Measurements from ENCODE around the gene ATAD3C. TPM values are rescaled to one million over a fixed set of nuclear protein-coding genes. Genes with fewer than 3 reads are reported as not detected.
A peak's percentile ranks its signal among the peaks of the same experiment; 100 is the strongest.
"Not testable (repeated sequence)": the region's sequence is repeated elsewhere in the genome, so short reads cannot be mapped to it uniquely, and the experiment has no call there.

ATAD3C gene
- total RNA-seq, 5 donors from 2014 or later (not counting 1 experiment from before 2014, with no cell fraction given): 0.59 to 3.1 (median 1.4) TPM

DNA sequence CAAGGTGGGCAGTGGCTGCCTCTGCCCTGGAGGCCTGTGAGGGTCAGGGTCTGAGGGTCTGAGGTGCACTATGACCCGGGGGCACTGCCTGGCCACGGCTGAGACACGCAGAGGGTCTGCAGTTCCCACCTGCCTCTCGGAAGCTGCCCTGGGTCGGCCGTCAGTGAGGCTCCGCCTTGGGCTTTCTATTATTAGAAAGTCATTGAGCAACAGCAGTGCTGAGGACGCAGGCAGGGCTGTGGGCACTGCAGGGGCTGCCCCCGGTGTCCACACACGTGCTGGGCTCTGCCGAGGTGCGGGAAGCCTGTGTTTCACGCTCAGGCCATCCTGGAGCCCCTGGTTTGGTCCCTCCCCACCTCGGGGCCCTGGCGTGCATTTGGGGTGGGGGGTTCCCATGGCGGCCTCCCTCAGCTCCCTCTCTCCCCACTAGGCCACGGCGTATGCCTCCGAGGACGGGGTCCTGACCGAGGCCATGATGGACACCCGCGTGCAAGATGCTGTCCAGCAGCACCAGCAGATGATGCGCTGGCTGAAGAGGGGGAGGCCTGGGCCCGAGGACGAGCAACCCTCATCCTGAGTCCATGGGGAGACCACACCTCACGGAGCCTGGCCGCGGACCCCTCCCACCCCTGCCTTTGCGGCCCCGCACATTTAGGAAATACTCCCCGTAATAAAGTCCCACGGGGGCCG, 59.4 kb downstream of the ATAD3C start:
- H3K9me3 ChIP-seq; H3K27ac Mint-ChIP-seq; H3K4me3 ChIP-seq (ENCODE audit: control insufficient read depth in 1 of 2, extremely low read depth in 1 of 2, low read length in 1 of 2); DNase-seq; H3K27ac ChIP-seq (ENCODE audit: low read length); H3K4me3 Mint-ChIP-seq; H3K27me3 ChIP-seq (replicated peaks in 1 of 2; ENCODE audit: control insufficient read depth in 2 of 2, extremely low read depth in 1 of 2, insufficient read depth in 2 of 2, low read length in 1 of 2); H3K9me3 Mint-ChIP-seq; H3K36me3 ChIP-seq (ENCODE audit: control insufficient read depth in 2 of 2, extremely low read depth in 1 of 2, insufficient read depth in 1 of 2, low read length in 1 of 2); ATAC-seq (replicated peaks in 1 of 4); POLR2A ChIA-PET; H3K27me3 Mint-ChIP-seq; H3K36me3 Mint-ChIP-seq; CTCF ChIA-PET: not testable (repeated sequence)
- H3K4me1 Mint-ChIP-seq: peaks cover 18 to 24% (median 21%) of the 10 kb centered on the region in 3 donors
- H3K4me1 ChIP-seq (ENCODE audit: control insufficient read depth in 1 of 2, extremely low read depth in 1 of 2, insufficient read depth in 2 of 2, low read length in 2 of 2): peaks cover 3 to 22% of the 10 kb centered on the region in 2 experiments
- WGBS (ENCODE audit: insufficient coverage): 66% methylated on average over 8 of the region's 34 CpGs

DNA sequence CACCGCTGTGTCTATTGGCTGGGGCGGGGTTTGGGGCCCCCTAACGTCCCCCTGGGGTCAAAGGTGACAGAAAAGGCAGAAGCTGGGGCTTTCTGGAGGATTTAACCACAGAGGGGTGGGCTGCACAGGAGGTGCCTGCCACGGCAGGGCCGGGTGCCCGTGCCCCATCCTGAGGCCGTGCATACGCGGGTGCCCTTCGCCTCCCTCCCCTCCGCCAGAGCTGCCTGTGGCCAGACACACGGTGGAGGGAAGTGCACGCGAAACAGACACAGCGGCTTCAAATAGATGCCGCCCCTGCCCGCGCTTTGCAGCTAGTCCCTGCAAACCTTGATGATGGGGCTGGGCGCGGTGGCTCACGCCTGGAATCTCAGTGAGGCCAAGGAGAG, 60.0 kb downstream of the ATAD3C start:
- H3K36me3 Mint-ChIP-seq; DNase-seq; H3K4me3 Mint-ChIP-seq; H3K36me3 ChIP-seq (ENCODE audit: control insufficient read depth in 2 of 2, extremely low read depth in 1 of 2, insufficient read depth in 1 of 2, low read length in 1 of 2); POLR2A ChIA-PET; CTCF ChIA-PET; H3K9me3 ChIP-seq; H3K27ac Mint-ChIP-seq; H3K27ac ChIP-seq (ENCODE audit: low read length); H3K9me3 Mint-ChIP-seq; H3K27me3 ChIP-seq (replicated peaks in 1 of 2; ENCODE audit: control insufficient read depth in 2 of 2, extremely low read depth in 1 of 2, insufficient read depth in 2 of 2, low read length in 1 of 2); H3K4me3 ChIP-seq (ENCODE audit: control insufficient read depth in 1 of 2, extremely low read depth in 1 of 2, low read length in 1 of 2); H3K27me3 Mint-ChIP-seq; ATAC-seq (replicated peaks in 1 of 4): not testable (repeated sequence)
- 74% methylated on average over 7 of the region's 21 CpGs for WGBS (ENCODE audit: insufficient coverage)
- peaks cover 18 to 24% (median 21%) of the 10 kb centered on the region in 3 donors for H3K4me1 Mint-ChIP-seq
- H3K4me1 ChIP-seq (ENCODE audit: control insufficient read depth in 1 of 2, extremely low read depth in 1 of 2, insufficient read depth in 2 of 2, low read length in 2 of 2): peaks cover 3 to 22% of the 10 kb centered on the region in 2 experiments

DNA sequence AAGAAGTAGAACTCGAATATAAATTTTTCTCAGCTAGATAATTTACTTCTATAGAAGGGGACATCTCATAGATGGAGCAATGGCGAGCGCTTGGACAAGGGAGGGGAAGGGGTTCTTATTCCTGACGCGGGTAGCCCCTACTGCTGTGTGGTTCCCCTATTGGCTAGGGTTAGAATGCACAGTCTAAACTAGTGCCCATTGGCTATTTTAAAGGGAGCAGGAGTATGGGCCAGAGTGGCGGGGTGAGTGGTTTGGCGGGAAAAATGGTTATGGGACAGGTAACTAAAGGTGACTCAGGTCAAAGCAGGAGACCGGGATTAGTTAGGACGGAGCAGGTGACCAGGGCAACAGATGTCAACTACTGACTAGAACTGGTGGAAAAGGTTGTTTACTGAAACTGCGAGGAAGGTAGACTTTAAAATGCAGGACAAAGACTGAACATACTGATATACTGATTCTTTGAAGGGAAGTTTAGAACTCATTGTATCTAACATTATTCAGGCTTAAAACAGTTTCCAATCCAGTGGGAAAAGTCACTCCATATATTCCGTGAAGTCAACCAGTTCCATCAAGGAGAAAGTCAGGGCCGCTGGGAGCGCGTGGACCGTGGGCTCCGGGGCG, 61.5 kb downstream of the ATAD3C start:
- H3K4me1 ChIP-seq (ENCODE audit: control insufficient read depth in 1 of 2, extremely low read depth in 1 of 2, insufficient read depth in 2 of 2, low read length in 2 of 2): peaks cover 3 to 14% of the 10 kb centered on the region in 2 experiments
- Mint-ChIP-seq H3K9me3 (no peaks in the 10 kb centered on the region), H3K4me3 (peak overlapping the region; percentile 79 to 92 (median 83)), H3K27me3 (no peaks in the 10 kb centered on the region), H3K36me3 (no peaks in the 10 kb centered on the region), H3K27ac (peak overlapping the region; percentile 78 to 82), H3K4me1 (peaks cover 7 to 18% (median 13%) of the 10 kb centered on the region in 3 donors)
- DNase-seq: no peak
- H3K36me3 ChIP-seq (ENCODE audit: control insufficient read depth in 2 of 2, extremely low read depth in 1 of 2, insufficient read depth in 1 of 2, low read length in 1 of 2): peaks cover 0 to 3% of the 10 kb centered on the region in 2 donors
- 6% methylated on average over 11 of the region's 17 CpGs for WGBS (ENCODE audit: insufficient coverage)
- CTCF ChIA-PET: interaction anchor here in 1 of 2 donors (0.6 kb wide), 2 partner anchors 12 to 62 kb away, joined by 3 to 6 read pairs; no protein-coding TSS in a partner anchor
- no peaks in the 10 kb centered on the region for H3K27me3 ChIP-seq (replicated peaks in 1 of 2; ENCODE audit: control insufficient read depth in 2 of 2, extremely low read depth in 1 of 2, insufficient read depth in 2 of 2, low read length in 1 of 2)
- no peaks in the 10 kb centered on the region for H3K9me3 ChIP-seq
- no peak overlapping the region for H3K27ac ChIP-seq (ENCODE audit: low read length)
- peak overlapping the region; percentile 78 to 81 for H3K4me3 ChIP-seq (ENCODE audit: control insufficient read depth in 1 of 2, extremely low read depth in 1 of 2, low read length in 1 of 2)
- POLR2A ChIA-PET: no interaction called here
- ATAC-seq (replicated peaks in 1 of 4): no peak

DNA sequence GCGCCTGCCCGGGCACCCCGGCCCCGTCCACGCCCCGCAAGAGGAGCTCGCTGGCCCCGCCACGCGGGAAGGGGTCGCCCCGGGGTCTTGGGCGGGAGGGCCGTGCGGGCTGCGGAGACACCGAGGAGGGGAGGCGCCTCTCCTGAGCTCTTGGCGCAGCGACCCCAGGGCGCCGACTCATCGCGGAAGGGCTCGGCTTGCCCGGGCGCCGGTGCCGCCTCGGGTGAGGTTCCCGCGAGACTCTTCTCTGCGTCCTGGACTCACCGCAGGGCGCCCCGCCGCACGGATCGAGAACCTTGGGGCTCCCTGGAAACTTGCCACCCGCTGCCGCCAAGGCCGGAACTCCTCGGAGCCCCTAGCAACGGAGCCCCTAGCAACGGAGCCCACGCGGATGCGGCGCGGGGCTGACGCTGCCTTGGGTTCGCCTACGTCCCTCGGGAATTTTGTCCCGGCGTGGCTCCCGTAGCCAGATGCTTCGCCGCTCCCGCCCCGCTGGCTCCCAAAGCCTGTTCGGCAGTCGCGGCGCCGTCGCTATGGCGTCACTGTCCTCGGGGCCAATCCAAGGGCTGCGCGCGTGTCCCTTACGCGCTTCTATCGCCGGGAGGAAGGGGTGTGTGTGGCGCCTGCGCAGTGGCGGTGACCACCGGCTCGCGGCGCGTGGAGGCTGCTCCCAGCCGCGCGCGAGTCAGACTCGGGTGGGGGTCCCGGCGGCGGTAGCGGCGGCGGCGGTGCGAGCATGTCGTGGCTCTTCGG, 62.2 kb downstream of the ATAD3C start, which contains the start of gene ATAD3A:
TSS of gene ATAD3A (plus strand) at position 630 of the 753 bp plus-strand sequence. CDS start at position 737, 107 bp downstream.
- Mint-ChIP-seq H3K4me1 (peaks cover 7 to 18% (median 13%) of the 10 kb centered on the region in 3 donors), H3K4me3 (peak within 1 kb of the TSS; percentile 83 to 92 (median 90)), H3K36me3 (no peaks in the 10 kb centered on the region), H3K27ac (peak within 1 kb of the TSS; percentile 87 to 91), H3K27me3 (no peaks in the 10 kb centered on the region), H3K9me3 (no peaks in the 10 kb centered on the region)
- H3K4me1 ChIP-seq (ENCODE audit: control insufficient read depth in 1 of 2, extremely low read depth in 1 of 2, insufficient read depth in 2 of 2, low read length in 2 of 2): peaks cover 3 to 14% of the 10 kb centered on the region in 2 experiments
- H3K27me3 ChIP-seq (replicated peaks in 1 of 2; ENCODE audit: control insufficient read depth in 2 of 2, extremely low read depth in 1 of 2, insufficient read depth in 2 of 2, low read length in 1 of 2): no peaks in the 10 kb centered on the region
- under 1% methylated on average over 98 of the region's 99 CpGs for WGBS (ENCODE audit: insufficient coverage)
- no peaks in the 10 kb centered on the region for H3K9me3 ChIP-seq
- DNase-seq (peak; percentile 81 to 97 (median 92)), ATAC-seq (replicated peaks in 1 of 4) (peak; percentile 94 to 96 (median 94))
- ChIA-PET POLR2A (no interaction called here), CTCF (interaction anchor here in 1 of 2 donors (0.6 kb wide), 1 partner anchor 62 kb away, joined by 3 read pairs; no protein-coding TSS in a partner anchor)
- peaks cover 0 to 5% of the 10 kb centered on the region in 2 donors for H3K36me3 ChIP-seq (ENCODE audit: control insufficient read depth in 2 of 2, extremely low read depth in 1 of 2, insufficient read depth in 1 of 2, low read length in 1 of 2)
- peak within 1 kb of the TSS; percentile 79 for H3K27ac ChIP-seq (ENCODE audit: low read length)
- peak within 1 kb of the TSS; percentile 78 to 81 for H3K4me3 ChIP-seq (ENCODE audit: control insufficient read depth in 1 of 2, extremely low read depth in 1 of 2, low read length in 1 of 2)

DNA sequence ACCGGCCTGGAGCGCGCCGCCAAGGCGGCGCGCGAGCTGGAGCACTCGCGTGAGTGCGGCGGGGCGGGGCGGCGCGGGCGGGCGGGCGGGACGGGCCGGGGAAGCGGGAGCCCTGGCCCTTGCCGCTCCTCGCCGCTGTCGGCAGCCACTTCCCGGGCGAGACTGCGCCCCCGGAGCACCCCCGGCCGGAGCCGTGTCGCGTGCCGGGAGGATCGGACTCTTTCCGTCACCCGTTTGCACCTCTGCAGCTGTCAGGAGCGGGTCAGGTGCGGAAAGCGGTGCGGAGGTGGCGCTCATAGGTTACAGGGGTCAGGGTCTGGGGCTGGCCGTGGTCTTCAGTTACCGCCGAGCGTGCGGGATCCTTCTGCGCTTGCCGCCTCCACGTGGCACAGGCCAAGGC, 62.9 kb downstream of the ATAD3C start:
- Histone ChIP-seq H3K4me3 (ENCODE audit: control insufficient read depth in 1 of 2, extremely low read depth in 1 of 2, low read length in 1 of 2) (peak overlapping the region in 1 of 2 donors; percentile 40), H3K4me1 (ENCODE audit: control insufficient read depth in 1 of 2, extremely low read depth in 1 of 2, insufficient read depth in 2 of 2, low read length in 2 of 2) (peaks cover 3 to 14% of the 10 kb centered on the region in 2 experiments)
- H3K27ac Mint-ChIP-seq; H3K27me3 Mint-ChIP-seq; H3K9me3 Mint-ChIP-seq; H3K27me3 ChIP-seq (replicated peaks in 1 of 2; ENCODE audit: control insufficient read depth in 2 of 2, extremely low read depth in 1 of 2, insufficient read depth in 2 of 2, low read length in 1 of 2); H3K27ac ChIP-seq (ENCODE audit: low read length); CTCF ChIA-PET; H3K36me3 ChIP-seq (ENCODE audit: control insufficient read depth in 2 of 2, extremely low read depth in 1 of 2, insufficient read depth in 1 of 2, low read length in 1 of 2); H3K36me3 Mint-ChIP-seq; POLR2A ChIA-PET; H3K9me3 ChIP-seq: not testable (repeated sequence)
- WGBS (ENCODE audit: insufficient coverage): 0% methylated on average over 16 of the region's 52 CpGs
- Mint-ChIP-seq H3K4me3 (peak overlapping the region; percentile 62 to 92 (median 73)), H3K4me1 (peaks cover 7 to 18% (median 13%) of the 10 kb centered on the region in 3 donors)
- DNase-seq (peak in 10 of 35 experiments; percentile 3 to 36 (median 16)), ATAC-seq (replicated peaks in 1 of 4) (peak; percentile 15 to 37 (median 33))

DNA sequence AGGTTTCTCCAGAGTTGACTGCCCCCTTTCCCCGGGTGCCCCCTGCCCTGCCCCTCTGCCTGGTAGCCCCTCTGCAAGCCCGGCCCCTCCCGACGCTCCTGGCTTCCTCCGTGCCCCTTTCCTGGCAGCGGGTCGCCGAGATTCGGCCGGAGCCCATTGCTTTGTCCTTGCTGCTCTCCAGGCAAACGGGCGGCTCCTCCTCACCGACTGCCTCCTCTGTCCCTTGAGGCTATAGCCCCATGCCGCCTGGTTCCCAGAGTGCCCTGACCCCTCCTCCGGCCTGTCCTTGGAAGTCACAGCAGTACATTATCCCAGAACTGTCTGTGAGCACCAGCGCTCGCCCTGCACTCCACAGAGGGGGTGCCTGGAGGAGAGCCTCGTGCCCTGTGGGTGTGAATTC, 64.2 kb downstream of the ATAD3C start:
- CTCF ChIA-PET; H3K36me3 Mint-ChIP-seq; POLR2A ChIA-PET; H3K27ac Mint-ChIP-seq; H3K27me3 ChIP-seq (replicated peaks in 1 of 2; ENCODE audit: control insufficient read depth in 2 of 2, extremely low read depth in 1 of 2, insufficient read depth in 2 of 2, low read length in 1 of 2); H3K4me3 ChIP-seq (ENCODE audit: control insufficient read depth in 1 of 2, extremely low read depth in 1 of 2, low read length in 1 of 2); H3K27ac ChIP-seq (ENCODE audit: low read length); H3K27me3 Mint-ChIP-seq; H3K9me3 ChIP-seq; H3K9me3 Mint-ChIP-seq; DNase-seq; ATAC-seq (replicated peaks in 1 of 4): not testable (repeated sequence)
- Histone ChIP-seq H3K36me3 (ENCODE audit: control insufficient read depth in 2 of 2, extremely low read depth in 1 of 2, insufficient read depth in 1 of 2, low read length in 1 of 2) (peaks cover 0 to 14% of the 10 kb centered on the region in 2 donors), H3K4me1 (ENCODE audit: control insufficient read depth in 1 of 2, extremely low read depth in 1 of 2, insufficient read depth in 2 of 2, low read length in 2 of 2) (peaks cover 3 to 14% of the 10 kb centered on the region in 2 experiments)
- H3K4me3 Mint-ChIP-seq: peak overlapping the region; percentile 53 to 70 (median 69)
- peaks cover 7 to 18% (median 13%) of the 10 kb centered on the region in 3 donors for H3K4me1 Mint-ChIP-seq
- WGBS (ENCODE audit: insufficient coverage): no CpG with 5 or more reads among the region's 18 CpGs
